DOHH2 (cell line): ENCODE data around the gene SLC6A9.

Experiments
- H3F3A ChIP-seq: fragments of 200-600 bp; sonication (generic), shearing (Covaris generic); 2 replicates; pipeline ENCODE4 v1.6.0; 2016; ENCODE audit warnings: antibody characterized with exemption, mild to moderate bottlenecking; ENCODE audit not compliant: control insufficient read depth, insufficient read depth
- H3K27ac ChIP-seq: fragments of 200-600 bp; sonication (generic); 2 replicates; pipeline ENCODE4 v1.5.1; 2014; ENCODE audit warnings: low read depth, mild to moderate bottlenecking, low read length, moderate library complexity
- H3K27me3 ChIP-seq: fragments of 200-600 bp; sonication (generic); 2 replicates; pipeline ENCODE4 v1.6.1; 2014; ENCODE audit warnings: mild to moderate bottlenecking, low read length, mixed read lengths; ENCODE audit not compliant: control insufficient read depth
- H3K36me3 ChIP-seq: fragments of 200-600 bp; sonication (generic); 2 replicates; pipeline ENCODE4 v1.6.1; 2014; ENCODE audit warnings: mild to moderate bottlenecking, low read length, moderate library complexity, mixed read lengths; ENCODE audit not compliant: control insufficient read depth
- H3K4me1 ChIP-seq: fragments of 200-600 bp; sonication (generic); 2 replicates; pipeline ENCODE4 v1.6.1; 2014; ENCODE audit warnings: mild to moderate bottlenecking, low read length, mixed read lengths; ENCODE audit not compliant: control insufficient read depth
- H3K4me2 ChIP-seq: fragments of 200-600 bp; sonication (generic); 2 replicates; pipeline ENCODE4 v1.6.0; 2014; ENCODE audit warnings: mild to moderate bottlenecking, low read length, moderate library complexity
- H3K4me3 ChIP-seq: fragments of 200-600 bp; sonication (generic); 2 replicates; pipeline ENCODE4 v1.5.1; 2014; ENCODE audit warnings: mild to moderate bottlenecking, low read length, mixed read lengths
- H3K79me2 ChIP-seq: fragments of 200-600 bp; sonication (generic); 2 replicates; pipeline ENCODE4 v1.6.1; 2014; ENCODE audit warnings: mild to moderate bottlenecking, low read length, mixed read lengths; ENCODE audit not compliant: control insufficient read depth
- H3K9me2 ChIP-seq: fragments of 200-600 bp; sonication (generic); replicated peaks from 2 replicates; pipeline ENCODE4 v1.6.1; 2014; ENCODE audit warnings: mild to moderate bottlenecking, low read length, mixed read lengths; ENCODE audit not compliant: control insufficient read depth
- H3K9me3 ChIP-seq: fragments of 200-600 bp; sonication (generic); 2 replicates; pipeline ENCODE4 v1.6.1; 2014; ENCODE audit warnings: antibody characterized with exemption, low read length, mixed read lengths; ENCODE audit not compliant: control insufficient read depth, insufficient read depth
- H4K20me1 ChIP-seq: fragments of 200-600 bp; sonication (generic); 2 replicates; pipeline ENCODE4 v1.6.0; 2014; ENCODE audit warnings: low read depth, mild to moderate bottlenecking, antibody characterized with exemption, low read length, moderate library complexity; ENCODE audit not compliant: control insufficient read depth, insufficient read depth
- CTCF ChIP-seq: fragments of 200-600 bp; sonication (generic); IDR thresholded peaks from one replicate; pipeline ENCODE4 v1.5.1; 2014; ENCODE audit warnings: antibody characterized with exemption, mild to moderate bottlenecking, low read depth, low read length; ENCODE audit not compliant: poor library complexity, severe bottlenecking
- EZH2phosphoT487 ChIP-seq: fragments of 200-600 bp; sonication (generic); IDR thresholded peaks from 2 replicates; pipeline ENCODE4 v1.6.1; 2017; ENCODE audit warnings: borderline replicate concordance, mild to moderate bottlenecking, antibody characterized with exemption, low read length, moderate library complexity, mixed read lengths

SLC6A9 gene

GRCh38 chr1:44031252-44032169 is at the start of gene SLC6A9:
Gene SLC6A9, minus strand, starts transcription at chr1:44031462. Its CDS starts 7,185 bp downstream, at chr1:44024277.
- peaks cover 20% of the 10 kb centered on the region for H3K4me1 ChIP-seq
- H3K27ac ChIP-seq, result peak within 1 kb of the TSS; percentile 55; the same call in 1 of the 2 replicates
- peak within 1 kb of the TSS; percentile 80 for H3K4me3 ChIP-seq

GRCh38 chr1:44079566-44079965 is 48.3 kb upstream of the SLC6A9 start:
- Histone ChIP-seq H3F3A (no peaks in the 10 kb centered on the region), H3K27me3 (peaks cover 9% of the 10 kb centered on the region), H3K4me1 (peaks cover 5% of the 10 kb centered on the region), H3K36me3 (no peaks in the 10 kb centered on the region), H3K4me2 (no peak overlapping the region), H3K9me3 (no peaks in the 10 kb centered on the region), H3K9me2 (no peaks in the 10 kb centered on the region), H3K79me2 (no peaks in the 10 kb centered on the region), H3K4me3 (no peak overlapping the region), H4K20me1 (no peaks in the 10 kb centered on the region), H3K27ac (no peak overlapping the region)
- TF ChIP-seq EZH2phosphoT487 (no peak), CTCF (no peak)

More at GRCh38 chr1:44031252-44032169, at the start of gene SLC6A9:
- Histone ChIP-seq H3F3A (no peaks in the 10 kb centered on the region; the same call in 1 of the 2 replicates), H3K4me2 (peak within 1 kb of the TSS; percentile 99), H3K9me2 (no peaks in the 10 kb centered on the region), H4K20me1 (no peaks in the 10 kb centered on the region), H3K36me3 (no peaks in the 10 kb centered on the region), H3K9me3 (no peaks in the 10 kb centered on the region), H3K27me3 (peaks cover 17% of the 10 kb centered on the region), H3K79me2 (no peaks in the 10 kb centered on the region)
- TF ChIP-seq CTCF, result no peak
- TF ChIP-seq EZH2phosphoT487, result no peak

DNA sequence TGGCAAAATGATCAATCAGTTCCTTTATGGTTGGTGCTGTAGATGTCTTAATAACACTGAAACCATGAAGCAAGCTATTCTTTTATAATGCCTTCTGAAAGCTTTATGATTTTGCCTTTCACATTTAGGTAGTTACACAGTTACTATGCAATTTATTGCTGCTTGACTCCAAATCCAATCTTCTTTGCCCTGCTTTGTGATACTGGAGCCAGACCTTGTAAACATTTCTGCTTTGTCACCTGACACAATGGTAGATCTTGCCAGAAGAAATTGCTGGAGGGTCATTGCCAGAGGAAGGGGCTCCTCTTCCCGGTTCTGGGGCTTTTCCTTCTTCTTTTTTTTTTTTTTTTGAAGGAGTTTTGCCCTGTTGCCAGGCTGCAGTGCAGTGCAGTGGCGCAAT is 46.8 kb upstream of the SLC6A9 start:
- Histone ChIP-seq H3K79me2 (no peaks in the 10 kb centered on the region), H3F3A (no peaks in the 10 kb centered on the region), H3K4me1 (peaks cover 18% of the 10 kb centered on the region), H4K20me1 (no peaks in the 10 kb centered on the region), H3K9me2 (no peaks in the 10 kb centered on the region), H3K36me3 (no peaks in the 10 kb centered on the region), H3K9me3 (no peaks in the 10 kb centered on the region), H3K4me3 (no peak overlapping the region), H3K4me2 (no peak overlapping the region), H3K27me3 (peaks cover 9% of the 10 kb centered on the region), H3K27ac (no peak overlapping the region)
- TF ChIP-seq CTCF (no peak), EZH2phosphoT487 (no peak)
